AG09309 (cell line): Measurements from ENCODE around the gene CRADD.

ENCODE experiments used
- DNase-seq: peaks from one replicate; pipeline ENCODE4 v3.0.0-alpha.2; 2010; ENCODE audit warnings: low read depth
- H3K4me3 ChIP-seq: 2 replicates; pipeline ENCODE4 v1.5.1; 2011; ENCODE audit warnings: mild to moderate bottlenecking, low read depth, low read length, moderate library complexity; ENCODE audit not compliant: control insufficient read depth
- TF ChIP-seq, protein P1 (sequence below): IDR thresholded peaks from 2 replicates; pipeline ENCODE4 v1.5.1; 2011; ENCODE audit warnings: mild to moderate bottlenecking, low read depth, low read length, inconsistent platforms; ENCODE audit not compliant: insufficient read depth, control insufficient read depth; ENCODE audit errors: missing control alignments

Gene CRADD

DNA sequence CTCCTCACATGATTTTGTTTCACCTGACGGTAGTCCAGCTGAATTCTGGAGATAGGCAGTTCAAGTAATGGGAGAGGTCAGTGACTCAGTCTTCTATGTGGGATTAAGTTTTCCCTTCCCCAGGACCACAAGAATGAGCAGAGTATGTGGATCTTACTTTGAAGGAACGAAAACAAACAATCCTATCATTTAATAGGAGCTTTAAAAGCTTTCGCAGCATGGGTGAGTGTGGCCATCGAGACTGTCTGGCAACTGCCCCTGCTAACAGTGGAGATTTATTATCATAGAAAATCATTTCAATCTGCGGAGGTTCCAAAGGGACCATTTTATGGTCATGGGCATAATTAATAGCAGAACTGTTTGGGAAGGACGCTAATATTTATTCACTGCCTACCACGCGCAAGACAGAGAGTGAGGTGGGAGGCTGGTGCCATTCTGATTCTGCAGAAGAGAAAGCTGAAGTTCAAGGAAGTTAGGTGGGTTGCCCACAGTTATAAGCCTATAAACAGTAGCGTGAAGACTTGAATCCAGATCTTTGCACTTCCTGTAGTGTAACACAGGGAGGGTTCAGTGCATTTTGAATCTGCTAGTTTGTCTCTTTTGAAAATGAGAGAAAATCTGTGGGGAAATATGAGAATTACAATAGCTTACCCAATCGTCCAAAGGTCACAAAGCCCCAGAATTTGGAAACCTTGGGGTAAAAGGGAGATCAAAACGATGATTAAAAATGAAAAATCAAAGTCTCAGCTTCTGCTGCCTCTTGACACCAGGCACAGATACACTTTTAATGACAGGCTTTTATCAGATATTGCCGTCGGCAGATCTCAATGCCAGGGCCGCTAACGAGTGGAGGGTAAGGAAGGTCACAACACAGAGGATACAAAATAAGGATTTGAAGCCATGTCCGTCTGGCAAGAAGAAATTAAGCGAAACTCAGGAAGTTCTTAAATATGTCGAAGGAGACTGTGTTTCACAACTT lies 209.6 kb downstream of the CRADD start:
- DNase-seq = peak; percentile 94
- H3K4me3 ChIP-seq = no peak overlapping the region
- TF ChIP-seq, protein P1, sequence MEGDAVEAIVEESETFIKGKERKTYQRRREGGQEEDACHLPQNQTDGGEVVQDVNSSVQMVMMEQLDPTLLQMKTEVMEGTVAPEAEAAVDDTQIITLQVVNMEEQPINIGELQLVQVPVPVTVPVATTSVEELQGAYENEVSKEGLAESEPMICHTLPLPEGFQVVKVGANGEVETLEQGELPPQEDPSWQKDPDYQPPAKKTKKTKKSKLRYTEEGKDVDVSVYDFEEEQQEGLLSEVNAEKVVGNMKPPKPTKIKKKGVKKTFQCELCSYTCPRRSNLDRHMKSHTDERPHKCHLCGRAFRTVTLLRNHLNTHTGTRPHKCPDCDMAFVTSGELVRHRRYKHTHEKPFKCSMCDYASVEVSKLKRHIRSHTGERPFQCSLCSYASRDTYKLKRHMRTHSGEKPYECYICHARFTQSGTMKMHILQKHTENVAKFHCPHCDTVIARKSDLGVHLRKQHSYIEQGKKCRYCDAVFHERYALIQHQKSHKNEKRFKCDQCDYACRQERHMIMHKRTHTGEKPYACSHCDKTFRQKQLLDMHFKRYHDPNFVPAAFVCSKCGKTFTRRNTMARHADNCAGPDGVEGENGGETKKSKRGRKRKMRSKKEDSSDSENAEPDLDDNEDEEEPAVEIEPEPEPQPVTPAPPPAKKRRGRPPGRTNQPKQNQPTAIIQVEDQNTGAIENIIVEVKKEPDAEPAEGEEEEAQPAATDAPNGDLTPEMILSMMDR = no peak

DNA sequence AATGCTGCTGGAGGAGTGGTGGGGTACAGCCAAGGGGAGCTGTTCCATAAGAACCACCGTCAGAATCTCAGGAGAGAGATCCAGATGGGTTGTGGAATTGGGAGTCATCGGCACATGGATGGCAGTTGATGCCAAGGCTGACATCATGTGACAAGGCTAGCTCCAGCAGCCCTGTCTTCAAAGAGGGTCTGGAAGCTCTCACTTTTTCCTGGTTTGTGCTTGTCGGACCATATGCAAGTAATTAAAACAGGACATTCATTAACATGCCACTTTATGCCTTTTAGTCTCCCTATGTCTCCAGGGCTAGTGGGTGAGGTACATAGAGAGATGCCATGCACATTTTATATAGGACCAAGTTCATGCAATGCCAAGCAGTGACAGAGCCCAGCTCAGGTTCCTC lies 211.8 kb downstream of the CRADD start:
- H3K4me3 ChIP-seq = no peak overlapping the region
- DNase-seq = no peak
- TF ChIP-seq, protein P1 = no peak

DNA sequence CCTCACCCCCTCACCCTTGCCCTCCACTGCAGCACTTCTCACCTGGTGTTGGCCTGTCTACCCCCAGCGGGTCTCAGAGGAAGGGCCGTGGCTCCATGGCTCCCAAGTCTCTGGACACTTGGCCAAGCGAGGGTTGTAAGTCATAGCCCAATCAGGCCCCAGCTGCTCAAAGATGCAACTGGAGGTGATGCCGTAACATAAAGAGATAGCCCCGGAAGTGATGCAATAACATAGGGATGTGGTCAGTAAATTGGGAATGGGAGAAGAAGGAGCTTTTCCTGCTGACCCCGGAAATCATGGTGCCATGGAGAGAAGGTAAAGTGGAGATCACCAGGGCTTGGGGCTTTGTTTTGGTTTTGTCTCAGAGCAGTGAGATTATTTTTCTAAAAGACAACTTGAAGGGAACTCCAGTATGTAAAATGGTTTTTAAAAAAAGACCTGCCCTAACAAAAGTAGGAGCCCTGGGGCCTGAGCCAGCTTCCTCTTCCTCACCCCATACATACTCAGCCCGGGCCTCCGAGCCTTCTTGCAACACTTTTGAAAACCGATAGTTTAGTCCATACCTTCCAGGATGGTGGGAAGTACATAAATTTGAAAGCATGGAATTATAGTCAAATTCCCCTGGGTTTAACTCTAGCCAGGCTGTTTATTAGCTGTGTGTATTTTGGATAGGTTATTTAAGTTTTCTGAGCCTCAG lies 212.5 kb downstream of the CRADD start:
- DNase-seq = no peak
- no peak overlapping the region for H3K4me3 ChIP-seq
- TF ChIP-seq, protein P1 = no peak

DNA sequence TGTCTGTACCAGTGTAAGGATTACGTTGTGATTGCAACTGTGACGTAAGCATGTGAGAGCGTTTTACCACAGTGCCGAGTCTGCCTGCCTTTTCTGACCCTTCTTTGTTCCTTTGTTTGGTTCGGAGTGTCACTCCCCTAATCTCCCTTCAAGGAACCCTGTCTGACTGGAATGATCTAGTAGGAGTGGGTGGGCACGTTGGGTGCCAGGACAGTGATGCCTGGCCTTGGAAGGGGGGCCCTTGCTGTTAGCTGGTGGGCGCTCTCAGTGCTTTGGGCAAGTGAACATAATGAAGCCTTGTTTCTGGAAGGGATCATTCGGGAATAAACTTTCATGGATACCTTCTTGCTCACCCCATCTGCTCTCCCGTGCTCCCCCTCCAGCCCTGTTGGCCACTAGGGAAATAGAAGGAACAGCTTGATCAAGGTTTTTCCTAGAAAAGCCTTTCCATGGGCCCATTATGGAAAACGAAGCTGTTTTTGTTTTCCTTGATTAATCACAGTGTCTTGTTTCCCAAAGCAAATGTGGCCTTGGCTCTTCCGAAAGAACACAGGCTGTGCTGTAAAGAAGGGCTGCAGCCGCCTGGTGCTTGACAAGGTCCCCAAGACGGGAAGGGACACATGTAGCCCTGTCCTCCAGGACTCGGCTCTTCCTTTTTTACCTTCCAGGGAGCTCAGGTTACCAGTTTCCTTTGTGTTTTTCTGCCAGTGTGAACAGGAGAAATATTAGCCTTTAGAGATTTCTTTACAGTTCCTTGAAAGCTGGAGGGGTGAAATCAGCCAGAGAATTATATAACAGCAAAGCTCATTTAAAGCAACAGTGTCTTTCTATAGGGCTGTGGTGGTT lies 215.5 kb downstream of the CRADD start:
- TF ChIP-seq, protein P1 = no peak
- no peak overlapping the region for H3K4me3 ChIP-seq
- DNase-seq = no peak

DNA sequence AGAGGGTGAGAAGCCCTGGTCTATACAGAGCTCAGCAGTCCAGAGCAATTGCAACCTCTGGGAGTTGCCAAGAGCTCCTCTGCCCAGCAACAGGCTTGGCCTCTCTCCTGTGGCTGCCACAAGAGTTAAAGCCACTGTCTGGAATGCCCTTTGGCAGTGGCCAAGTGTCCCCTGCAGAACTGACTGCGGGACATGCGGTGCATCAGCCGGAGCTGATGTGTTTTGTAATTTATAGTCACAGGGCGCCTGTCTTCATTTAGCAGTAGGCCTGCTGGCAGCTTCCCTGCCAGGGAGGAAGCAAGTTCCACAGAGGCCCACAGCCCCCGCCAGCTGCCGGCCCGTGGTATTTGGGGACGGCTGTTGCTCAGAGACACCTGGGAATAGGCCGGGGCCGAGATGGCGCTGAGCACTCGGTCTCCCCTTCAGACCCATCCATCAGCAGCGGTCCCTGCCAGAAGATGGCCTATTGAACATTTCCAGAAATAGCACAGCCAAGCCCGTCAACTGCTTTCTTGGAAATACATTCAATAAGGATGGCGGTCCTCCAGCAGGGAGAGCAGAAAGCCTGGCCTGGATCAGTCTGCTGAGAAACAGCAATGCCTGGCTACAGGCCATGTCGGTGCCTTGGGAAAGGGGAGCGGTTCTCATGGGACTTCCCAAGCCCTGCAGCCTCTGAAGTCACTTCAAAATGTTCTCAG lies 217.4 kb downstream of the CRADD start:
- DNase-seq = no peak
- TF ChIP-seq, protein P1 = no peak
- no peak overlapping the region for H3K4me3 ChIP-seq

DNA sequence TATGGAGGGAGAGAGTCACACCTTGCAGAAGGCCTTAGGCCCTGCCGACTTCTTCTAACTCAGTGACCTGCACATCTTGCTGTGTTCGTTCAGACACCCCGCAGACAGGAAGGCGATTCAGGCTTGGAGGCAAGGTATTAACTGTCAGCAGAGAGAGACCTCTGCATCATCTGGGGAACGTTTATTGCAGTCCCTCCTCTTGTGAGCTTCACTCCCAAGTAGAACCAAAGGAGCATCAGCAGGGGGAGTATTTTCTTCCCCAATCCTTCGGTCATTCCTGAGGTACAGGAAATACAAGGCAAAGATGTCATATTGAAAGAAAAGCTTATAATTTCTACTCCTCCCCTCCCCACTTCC lies 217.9 kb downstream of the CRADD start:
- DNase-seq = no peak
- no peak overlapping the region for H3K4me3 ChIP-seq
- TF ChIP-seq, protein P1 = peak; percentile 32
